ENCODE measurements around the gene DNAJA3.

DNAJA3 gene

GRCh38 chr16:4415538-4416199 is 10.0 kb upstream of the DNAJA3 start:
- Histone ChIP-seq H3K4me1 (peaks cover 25 to 58% (median 36%) of the 10 kb centered on the region in 10 experiments), H3K27me3 (no peaks in the 10 kb centered on the region), H3K4me2 (peak overlapping the region; percentile 82 to 99 (median 95)), H3K4me3 (peak overlapping the region; percentile 89 to 99 (median 94)), H3K36me3 (peaks cover 28 to 40% (median 31%) of the 10 kb centered on the region in 11 experiments), H3K9ac (peak overlapping the region; percentile 91 to 100 (median 98)), H3K9me3 (replicated peaks in 1 of 11) (no peaks in the 10 kb centered on the region), H4K20me1 (peaks cover 43 to 56% (median 47%) of the 10 kb centered on the region in 11 experiments), H3K27ac (peak overlapping the region; percentile 94 to 99 (median 98))
- peak in 3 of 11 experiments; percentile 8 to 23 (median 21); a peak in 1 of 22 replicates for TF ChIP-seq Cebpa-rat (IDR thresholded peaks at IDR 0.05)

DNA sequence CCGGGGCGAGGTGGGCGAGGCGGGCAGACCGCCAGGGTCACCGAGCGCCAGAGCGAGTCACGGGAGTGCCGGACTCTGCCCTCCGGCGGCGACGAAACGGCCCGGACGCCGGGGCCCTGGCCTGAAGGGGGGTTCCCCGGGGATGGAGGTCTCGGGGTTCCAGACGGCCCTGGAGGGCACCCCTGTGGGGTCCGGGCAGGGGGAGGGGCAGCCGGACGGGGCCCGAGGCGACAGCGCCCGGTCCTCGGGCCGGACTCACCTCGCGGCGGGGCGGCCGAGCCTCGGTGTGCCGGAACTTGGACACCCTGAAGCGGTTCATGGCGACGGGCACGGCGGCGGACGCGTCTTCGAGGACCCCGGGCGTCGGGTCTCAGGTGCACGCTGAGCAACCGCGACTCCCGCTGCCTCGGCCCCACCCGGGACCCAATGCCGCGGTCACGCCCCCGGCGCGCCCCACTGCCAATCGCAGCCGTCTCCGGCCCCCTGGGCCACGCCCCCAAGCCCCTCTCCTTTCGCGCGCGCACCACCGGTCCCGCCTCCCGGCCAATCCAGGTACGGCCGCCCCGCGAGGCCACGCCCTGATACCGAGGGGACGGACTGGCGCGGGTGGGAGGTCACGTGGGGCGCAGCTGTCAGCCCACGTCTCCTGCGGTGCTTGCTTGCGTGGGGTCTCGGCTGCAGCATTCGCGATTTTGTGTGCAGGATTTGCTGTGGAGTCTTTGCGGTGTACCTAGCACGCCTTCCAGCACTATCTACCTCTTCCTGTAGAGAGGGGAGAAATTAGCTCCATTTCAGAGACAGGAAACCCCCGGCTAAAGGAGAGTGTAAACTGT is 9.3 kb upstream of the DNAJA3 start, which contains the start of gene CORO7:
Gene CORO7, minus strand, starts transcription at position 397 of the 833 bp plus-strand sequence. Its CDS starts 78 bp downstream, at position 319.
- Histone ChIP-seq H3K27me3 (no peaks in the 10 kb centered on the region), H3K9me3 (replicated peaks in 1 of 11) (no peaks in the 10 kb centered on the region), H3K4me3 (peak within 1 kb of the TSS; percentile 89 to 99 (median 94)), H3K9ac (peak within 1 kb of the TSS; percentile 91 to 100 (median 98)), H3K4me1 (peaks cover 25 to 66% (median 33%) of the 10 kb centered on the region in 10 experiments), H4K20me1 (peaks cover 35 to 48% (median 40%) of the 10 kb centered on the region in 11 experiments), H3K36me3 (peaks cover 20 to 32% (median 23%) of the 10 kb centered on the region in 11 experiments), H3K27ac (peak within 1 kb of the TSS; percentile 94 to 99 (median 98)), H3K4me2 (peak within 1 kb of the TSS; percentile 82 to 99 (median 95))
- TF ChIP-seq Cebpa-rat (IDR thresholded peaks at IDR 0.05): no peak

DNA sequence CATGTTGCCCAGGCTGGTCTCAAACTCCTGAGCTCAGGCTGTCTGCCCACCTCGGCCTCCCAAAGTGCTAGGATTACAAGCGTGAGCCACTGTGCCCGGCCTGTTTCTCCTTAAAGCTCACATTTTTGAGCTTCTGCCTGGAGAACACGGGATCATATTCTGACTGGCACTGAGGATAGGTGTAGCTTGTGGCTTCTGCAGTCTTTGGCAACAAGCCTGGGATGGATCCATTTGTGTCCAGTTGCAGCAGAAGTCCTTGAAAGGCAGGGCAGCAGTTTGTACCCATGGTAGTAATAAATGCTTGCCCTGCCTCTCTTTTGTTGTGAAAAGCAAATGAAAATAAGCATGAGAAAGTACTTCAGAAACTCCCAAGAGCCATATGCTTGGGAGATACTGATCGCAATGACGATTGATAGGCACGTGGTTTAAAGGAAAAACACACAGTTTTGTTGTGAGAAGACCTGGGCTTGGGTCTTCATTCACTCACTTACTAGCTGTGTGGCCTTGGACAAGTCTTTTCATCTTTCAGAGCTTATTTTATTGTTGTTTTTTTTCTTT is 6.2 kb upstream of the DNAJA3 start:
- Histone ChIP-seq H3K4me2 (peak overlapping the region in 2 of 11 experiments; percentile 5 to 59; a peak in 3 of 22 replicates), H3K4me3 (no peak overlapping the region), H3K27me3 (no peaks in the 10 kb centered on the region), H3K9me3 (replicated peaks in 1 of 11) (no peaks in the 10 kb centered on the region), H3K27ac (no peak overlapping the region), H3K9ac (no peak overlapping the region; a peak in 1 of 22 replicates), H4K20me1 (peaks cover 7 to 18% (median 9%) of the 10 kb centered on the region in 11 experiments), H3K4me1 (peaks cover 21 to 49% (median 22%) of the 10 kb centered on the region in 10 experiments), H3K36me3 (peaks cover 0 to 5% (median 0%) of the 10 kb centered on the region in 11 experiments; a peak in 1 of 22 replicates)
- no peak for TF ChIP-seq Cebpa-rat (IDR thresholded peaks at IDR 0.05)

DNA sequence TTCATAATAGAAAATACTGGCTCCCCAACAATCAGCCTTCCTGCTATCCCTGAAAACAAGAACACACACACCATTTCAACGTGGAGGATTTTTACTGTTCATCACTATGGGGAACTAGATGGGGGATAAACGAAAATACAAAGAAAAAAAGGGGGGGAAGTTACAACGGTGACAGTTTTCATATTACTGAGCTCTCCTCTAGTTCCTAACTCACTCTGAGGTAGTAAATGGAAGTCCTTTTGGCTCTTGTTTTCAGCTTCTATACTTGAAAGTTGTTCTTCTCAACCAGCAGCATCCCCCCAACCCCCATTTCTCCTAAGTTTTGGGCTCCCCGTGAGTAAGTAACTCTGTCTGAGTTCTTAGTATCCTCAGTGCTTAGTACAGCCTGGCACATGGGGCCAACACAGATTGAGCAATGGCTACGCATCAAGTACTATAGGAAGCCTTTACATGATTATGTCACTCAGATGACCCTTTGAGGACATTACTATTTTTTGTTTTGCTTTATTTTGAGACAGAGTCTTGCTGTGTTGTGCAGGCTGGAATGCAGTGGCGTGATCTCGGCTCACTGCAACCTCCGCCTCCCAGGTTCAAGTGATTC is 5.1 kb upstream of the DNAJA3 start:
- Histone ChIP-seq H4K20me1 (peaks cover 0 to 6% (median 0%) of the 10 kb centered on the region in 11 experiments; a peak in 4 of 22 replicates), H3K9me3 (replicated peaks in 1 of 11) (no peaks in the 10 kb centered on the region), H3K4me3 (no peak overlapping the region), H3K36me3 (no peaks in the 10 kb centered on the region), H3K27me3 (no peaks in the 10 kb centered on the region), H3K9ac (peak overlapping the region in 1 of 11 experiments; percentile 35; a peak in 1 of 22 replicates), H3K4me2 (peak overlapping the region in 3 of 11 experiments; percentile 33 to 73 (median 59); a peak in 6 of 22 replicates), H3K27ac (peak overlapping the region in 3 of 11 experiments; percentile 12 to 52 (median 30); a peak in 4 of 22 replicates), H3K4me1 (peaks cover 15 to 46% (median 17%) of the 10 kb centered on the region in 10 experiments)
- no peak for TF ChIP-seq Cebpa-rat (IDR thresholded peaks at IDR 0.05)

GRCh38 chr16:4426021-4426684 is 485 bp downstream of the DNAJA3 start:
- peaks cover 0 to 41% (median 12%) of the 10 kb centered on the region in 11 experiments; a peak in 9 of 22 replicates for H4K20me1 ChIP-seq
- peak overlapping the region; percentile 79 to 95 (median 82) for H3K4me3 ChIP-seq
- peak overlapping the region; percentile 86 to 96 (median 89) for H3K4me2 ChIP-seq
- H3K27ac ChIP-seq: peak overlapping the region; percentile 88 to 99 (median 96); a peak in 21 of 22 replicates
- peak overlapping the region; percentile 87 to 97 (median 94) for H3K9ac ChIP-seq
- peaks cover 21 to 28% (median 24%) of the 10 kb centered on the region in 10 experiments for H3K4me1 ChIP-seq
- no peaks in the 10 kb centered on the region for H3K9me3 ChIP-seq (replicated peaks in 1 of 11)
- no peaks in the 10 kb centered on the region for H3K27me3 ChIP-seq
- no peak for TF ChIP-seq Cebpa-rat (IDR thresholded peaks at IDR 0.05)
- peaks cover 6 to 43% (median 30%) of the 10 kb centered on the region in 11 experiments; a peak in 21 of 22 replicates for H3K36me3 ChIP-seq

DNA sequence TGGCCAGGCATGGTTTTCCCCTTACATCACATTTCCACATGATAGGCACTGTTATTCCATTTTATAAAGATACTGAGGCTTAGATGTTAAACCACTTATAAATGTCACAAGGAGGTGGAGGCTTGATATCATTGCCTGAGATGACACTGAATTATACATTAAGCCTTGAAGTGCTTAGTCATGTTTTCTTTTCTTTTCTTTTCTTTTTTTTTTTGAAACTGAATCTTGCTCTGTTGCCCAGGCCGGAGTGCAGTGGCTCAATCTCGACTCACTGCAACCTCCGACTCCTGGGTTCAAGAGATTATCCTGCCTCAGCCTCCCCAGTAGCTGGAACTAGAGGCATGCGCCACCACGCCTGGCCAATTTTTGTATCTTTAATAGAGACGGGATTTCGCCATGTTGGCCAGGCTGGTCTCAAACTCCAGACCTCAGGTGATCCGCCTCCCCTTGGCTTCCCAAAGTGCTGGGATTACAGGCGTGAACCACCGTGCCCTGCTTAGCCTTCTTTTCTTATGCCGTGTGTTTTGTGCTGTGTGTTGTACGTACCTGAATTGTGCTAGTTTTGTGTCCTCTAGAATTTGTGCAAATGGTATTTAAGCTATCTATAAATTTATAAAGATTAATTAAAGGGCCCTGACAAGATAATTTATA is 1.2 kb downstream of the DNAJA3 start:
- Histone ChIP-seq H3K9me3 (replicated peaks in 1 of 11) (no peaks in the 10 kb centered on the region), H3K4me2 (peak overlapping the region; percentile 86 to 96 (median 89)), H3K27ac (peak overlapping the region in 10 of 11 experiments; percentile 88 to 99 (median 96); a peak in 19 of 22 replicates), H4K20me1 (peaks cover 0 to 47% (median 15%) of the 10 kb centered on the region in 11 experiments; a peak in 10 of 22 replicates), H3K27me3 (no peaks in the 10 kb centered on the region), H3K36me3 (peaks cover 13 to 50% (median 37%) of the 10 kb centered on the region in 11 experiments), H3K9ac (peak overlapping the region; percentile 87 to 97 (median 94)), H3K4me1 (peaks cover 21 to 25% (median 23%) of the 10 kb centered on the region in 10 experiments), H3K4me3 (peak overlapping the region; percentile 79 to 95 (median 82))
- TF ChIP-seq Cebpa-rat (IDR thresholded peaks at IDR 0.05): no peak

DNA sequence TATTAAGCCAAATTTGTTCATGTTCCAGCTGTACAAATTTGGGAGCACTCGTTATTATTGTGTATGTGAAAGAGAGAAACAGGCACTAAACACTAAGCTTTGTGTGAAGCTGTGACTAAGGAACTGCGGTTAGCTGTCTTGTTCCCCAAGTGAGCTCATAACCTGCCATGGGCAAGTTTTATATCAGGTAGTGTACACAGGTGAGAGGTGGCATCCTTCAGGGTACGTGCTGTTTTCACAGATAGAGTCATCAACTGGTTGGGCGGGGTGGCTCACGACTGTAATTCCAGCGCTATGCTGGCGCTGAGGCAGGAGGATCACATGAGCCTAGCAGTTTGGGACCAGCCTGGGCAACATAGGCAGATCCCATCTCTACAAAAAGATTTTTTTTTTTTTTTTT is 2.8 kb downstream of the DNAJA3 start:
- Histone ChIP-seq H3K4me2 (no peak overlapping the region), H3K9me3 (replicated peaks in 1 of 11) (no peaks in the 10 kb centered on the region)

More for the DNA sequence above, 2.8 kb downstream of the DNAJA3 start:
- H3K36me3 ChIP-seq: peaks cover 23 to 67% (median 52%) of the 10 kb centered on the region in 11 experiments
- H3K4me1 ChIP-seq: peaks cover 21 to 25% (median 23%) of the 10 kb centered on the region in 10 experiments
- H3K4me3 ChIP-seq: no peak overlapping the region
- no peak overlapping the region for H3K27ac ChIP-seq
- no peaks in the 10 kb centered on the region for H3K27me3 ChIP-seq
- no peak for TF ChIP-seq Cebpa-rat (IDR thresholded peaks at IDR 0.05)
- peaks cover 0 to 59% (median 18%) of the 10 kb centered on the region in 11 experiments; a peak in 11 of 22 replicates for H4K20me1 ChIP-seq
- 0 out of 22 replicates have a peak overlapping the region, but pooled peaks of 1 of the 11 experiments have one; percentile 1 for H3K9ac ChIP-seq

Measured in BLaER1 treated with 17β-estradiol and CSF1 and Interleukin-3, amounts not matched to agents 10 nM and 100 nM (cell line).